GM19397 (cell line): ENCODE data around the gene SEC61B.
A peak's percentile ranks its signal among the peaks of the same experiment; 100 is the strongest.

ENCODE experiments used
- ATAC-seq: cut with Tn5 transposase; IDR thresholded peaks from one replicate; pipeline ENCODE4 v1.9.1; 2021; ENCODE audit warnings: mild to moderate bottlenecking, moderate library complexity; ENCODE audit not compliant: unreplicated experiment

Gene SEC61B

DNA sequence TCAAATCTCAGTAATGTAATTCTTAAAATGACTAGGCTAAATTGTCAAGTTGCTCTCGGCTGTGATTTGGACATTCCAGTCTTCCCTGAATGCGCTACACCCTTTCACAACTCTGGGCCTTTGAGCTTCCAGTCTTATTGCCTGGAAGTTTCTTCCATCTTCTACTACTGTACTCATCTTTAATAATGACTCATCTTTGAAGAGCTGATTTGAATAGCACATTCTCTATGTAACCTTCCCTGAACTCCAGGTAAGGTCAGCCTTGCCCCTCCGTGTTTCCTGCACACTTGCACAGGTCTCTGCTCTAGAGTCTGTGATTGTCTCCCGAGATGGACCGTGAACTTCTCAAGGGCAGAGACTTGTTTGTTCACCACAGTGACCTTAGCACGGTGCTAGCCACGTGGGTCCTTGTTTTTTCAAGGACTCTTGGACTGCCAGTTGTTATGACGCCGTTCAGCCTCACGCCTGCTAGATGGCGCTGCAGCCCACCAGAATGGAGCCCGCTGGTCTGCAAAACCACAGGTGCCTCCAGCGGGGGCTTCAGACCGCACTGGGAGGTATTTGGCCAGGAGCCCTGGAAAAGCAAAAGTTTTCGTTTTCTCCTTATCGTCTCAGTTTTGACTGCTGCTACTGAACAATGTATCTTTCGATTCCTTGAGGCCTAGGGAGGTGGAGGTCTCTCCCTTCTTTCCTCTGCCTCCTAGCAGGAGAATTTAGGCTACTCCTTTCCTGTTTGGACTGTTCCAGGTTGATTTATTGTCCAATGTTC, 44.4 kb downstream of the SEC61B start:
- peak; percentile 48 for ATAC-seq

DNA sequence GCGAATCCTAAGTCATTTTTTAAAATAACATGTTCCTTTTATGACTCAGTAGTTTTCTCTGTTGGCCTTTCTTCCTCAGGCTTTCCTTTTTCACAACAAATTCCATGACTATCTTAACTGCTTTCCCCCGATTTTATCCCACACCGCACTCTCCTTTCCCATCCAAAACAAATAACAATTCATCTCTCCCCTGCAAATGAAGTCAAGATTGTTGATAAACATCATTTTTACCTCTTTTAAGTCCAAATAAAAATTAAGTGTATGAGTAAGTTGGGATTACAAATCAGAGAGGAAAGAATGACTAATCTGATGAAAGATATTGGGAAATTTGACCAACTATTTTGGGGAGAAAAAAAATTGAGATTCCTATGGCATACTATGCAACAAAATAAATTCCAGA, 47.3 kb downstream of the SEC61B start:
- no peak for ATAC-seq

GRCh38 chr9:99270491-99270890, 48.4 kb downstream of the SEC61B start:
- no peak for ATAC-seq

DNA sequence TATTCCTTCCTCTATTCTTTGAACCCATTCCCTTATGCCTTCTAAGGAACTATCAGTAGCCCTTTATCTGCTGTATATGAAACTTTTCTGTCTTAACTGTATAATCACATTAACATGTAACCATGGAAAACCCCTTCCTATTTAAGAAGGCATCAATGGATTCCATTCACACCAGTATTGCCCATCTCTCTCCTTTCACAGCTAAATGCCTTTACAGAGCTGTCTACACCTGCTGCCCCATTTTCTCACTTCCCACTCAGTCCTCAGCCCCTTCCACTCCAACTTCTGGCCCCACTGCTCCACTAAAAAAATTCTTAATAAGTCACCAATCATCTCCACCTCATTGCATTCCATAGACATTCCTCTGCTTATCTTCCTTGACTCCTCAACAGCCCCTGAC, 50.8 kb downstream of the SEC61B start:
- ATAC-seq, result no peak

DNA sequence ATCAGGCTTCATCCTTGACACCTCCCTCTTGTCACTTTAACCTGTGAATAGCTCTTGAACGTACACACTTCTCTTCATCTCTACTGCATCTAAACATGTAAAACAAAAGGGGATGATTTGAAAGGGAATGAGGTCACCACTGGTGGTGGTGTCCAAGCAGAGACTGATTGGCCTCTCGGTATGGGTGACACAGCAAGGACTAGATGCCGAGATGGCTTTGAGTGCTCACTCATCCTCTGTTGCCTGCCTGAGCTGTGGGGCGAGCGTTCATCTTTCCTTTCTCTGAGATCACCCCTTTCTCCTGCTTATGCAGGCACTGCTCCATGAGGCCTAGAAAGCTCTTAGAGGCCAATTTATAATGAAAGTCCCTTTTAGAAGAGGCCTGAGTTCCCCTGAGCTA, 51.9 kb downstream of the SEC61B start:
- ATAC-seq, result no peak

GRCh38 chr9:99274495-99274894, 52.4 kb downstream of the SEC61B start:
- no peak for ATAC-seq
